HCT116 (cell line): ENCODE measurements around the gene POLD2. TPM values are rescaled to one million over a fixed set of nuclear protein-coding genes. Genes with fewer than 3 reads are reported as not detected.

Experiments used
- ATAC-seq: fragments of 200-7000 bp; cut with Tn5 transposase; 2 replicates; pipeline ENCODE4 v1.9.1; 2020; ENCODE audit warnings: mild to moderate bottlenecking, moderate library complexity
- BruUV-seq: library from RNA; stranded (reverse); fragments of 400-500 nt; replicated peaks from 2 replicates; lab custom pipeline; 2021; lab: Mats Ljungman, UMichigan
- CTCF ChIA-PET: fragments of 300-600 bp; sonication (Branson Sonifier 250); formaldehyde crosslinking; loops from one replicate; lab custom pipeline; 2021; ENCODE audit warnings: antibody characterized with exemption; lab: Charles Lee
- POLR2A ChIA-PET: fragments of 300-600, 350-600 bp; sonication (Branson Sonifier 250); formaldehyde crosslinking; loops from one replicate; lab custom pipeline; 2021; ENCODE audit warnings: antibody characterized with exemption; lab: Charles Lee
- RAD21 ChIA-PET, 2 experiments: fragments of 300-600 bp; sonication (Branson Sonifier 250); formaldehyde crosslinking; loops; one replicate each; lab custom pipeline; 2023; ENCODE audit warnings: low total read pairs in 2 of 2; ENCODE audit not compliant: uncharacterized antibody in 2 of 2, unreplicated experiment in 2 of 2, low non-redundant PET in 1 of 2; lab: Charles Lee
- DNase-seq: peaks from one replicate; pipeline ENCODE4 v3.0.0-alpha.2; 2010; ENCODE audit warnings: low read depth, low spot score
- H2AFZ ChIP-seq: fragments of 200-600 bp; shearing (Covaris generic), sonication (generic); 2 replicates; pipeline ENCODE4 v1.6.1; 2017; ENCODE audit warnings: low read depth, mixed run types, mixed read lengths, antibody characterized with exemption, low read length; ENCODE audit not compliant: poor library complexity, severe bottlenecking
- H3K27ac ChIP-seq: 2 replicates; pipeline ENCODE4 v1.5.1; 2012; ENCODE audit warnings: low read depth, low read length
- H3K27me3 ChIP-seq: fragments of 200-600 bp; sonication (generic); 2 replicates; pipeline ENCODE4 v1.6.1; 2016; ENCODE audit warnings: mixed run types, low read length, mixed read lengths; ENCODE audit not compliant: insufficient read depth
- H3K36me3 ChIP-seq, 2 experiments: fragments of 200-500 bp in 1 of 2; fragments of 200-600 bp in 1 of 2; sonication (Bioruptor generic) in 1 of 2; sonication (generic) in 1 of 2; 2 replicates each; pipeline versions ENCODE4 v1.5.1 to v1.6.1; 2014 to 2016; ENCODE audit warnings: low read length in 2 of 2, inconsistent platforms in 1 of 2, mixed read lengths in 1 of 2, mixed run types in 1 of 2; ENCODE audit not compliant: insufficient read depth in 2 of 2, control insufficient read depth in 1 of 2
- H3K4me1 ChIP-seq, 2 experiments: fragments of 200-600 bp in 1 of 2; sonication (generic) in 1 of 2; 2 replicates each; pipeline versions ENCODE4 v1.5.1 to v1.6.1; 2012 to 2017; ENCODE audit warnings: low read length in 2 of 2, inconsistent platforms in 1 of 2, mild to moderate bottlenecking in 1 of 2, mixed read lengths in 1 of 2, mixed run types in 1 of 2, moderate library complexity in 1 of 2; ENCODE audit not compliant: insufficient read depth in 2 of 2, control insufficient read depth in 1 of 2
- H3K4me2 ChIP-seq: fragments of 200-600 bp; sonication (generic); 2 replicates; pipeline ENCODE4 v1.6.1; 2017; ENCODE audit warnings: mixed run types, low read length, mixed read lengths
- H3K4me3 ChIP-seq, 2 experiments: fragments of 200-600 bp in 1 of 2; sonication (generic) in 1 of 2; replicated peaks in 1 of 2; 2 replicates each; pipeline ENCODE4 v1.5.1; 2011 to 2016; ENCODE audit warnings: low read length in 2 of 2, control low read depth in 1 of 2, low read depth in 1 of 2, mild to moderate bottlenecking in 1 of 2, mixed read lengths in 1 of 2, mixed run types in 1 of 2
- H3K79me2 ChIP-seq: fragments of 200-600 bp; sonication (generic); 2 replicates; pipeline ENCODE4 v1.6.1; 2017; ENCODE audit warnings: mild to moderate bottlenecking, mixed run types, low read length, moderate library complexity, mixed read lengths; ENCODE audit not compliant: insufficient read depth
- H3K9ac ChIP-seq: fragments of 200-600 bp; sonication (generic); 2 replicates; pipeline ENCODE4 v1.6.1; 2016; ENCODE audit warnings: low read length, mixed read lengths
- H3K9me2 ChIP-seq: fragments of 200-600 bp; sonication (generic), shearing (Covaris generic); 2 replicates; pipeline ENCODE4 v1.6.1; 2017; ENCODE audit warnings: mixed run types, mild to moderate bottlenecking, moderate library complexity; ENCODE audit not compliant: insufficient read depth
- H3K9me3 ChIP-seq, 2 experiments: fragments of 200-500 bp in 1 of 2; fragments of 200-600 bp in 1 of 2; sonication (Bioruptor generic) in 1 of 2; sonication (generic) in 1 of 2; 2 replicates each; pipeline ENCODE4 v1.6.1; 2014 to 2017; ENCODE audit warnings: low read length in 2 of 2, mixed read lengths in 2 of 2, inconsistent platforms in 1 of 2, low read depth in 1 of 2, mild to moderate bottlenecking in 1 of 2, mixed run types in 1 of 2, moderate library complexity in 1 of 2; ENCODE audit not compliant: control insufficient read depth in 1 of 2, insufficient read depth in 1 of 2
- H4K20me1 ChIP-seq: fragments of 200-600 bp; sonication (generic), shearing (Covaris generic); 2 replicates; pipeline ENCODE4 v1.6.1; 2017; ENCODE audit warnings: mixed run types, mild to moderate bottlenecking, moderate library complexity; ENCODE audit not compliant: insufficient read depth
- CTCF ChIP-seq, 3 experiments: fragments of 200-600 bp in 1 of 3; sonication (generic) in 1 of 3; IDR thresholded peaks in 2 of 3; conservative IDR thresholded peaks in 1 of 3; 2 replicates each; pipeline ENCODE4 v1.5.1; 2012 to 2017; ENCODE audit warnings: low read depth in 2 of 3, low read length in 2 of 3, antibody characterized with exemption in 1 of 3, borderline replicate concordance in 1 of 3, control low read depth in 1 of 3, mild to moderate bottlenecking in 1 of 3, mixed read lengths in 1 of 3, mixed run types in 1 of 3, moderate library complexity in 1 of 3; ENCODE audit not compliant: insufficient read depth in 1 of 3
- EGR1 ChIP-seq: IDR thresholded peaks from 2 replicates; pipeline ENCODE4 v1.6.1; 2012; ENCODE audit warnings: low read depth
- EZH2 ChIP-seq: fragments of 200-600 bp; sonication (generic); IDR thresholded peaks from 2 replicates; pipeline ENCODE4 v1.6.1; 2017; ENCODE audit warnings: antibody characterized with exemption, mixed run types
- FOSL1 ChIP-seq: IDR thresholded peaks from 2 replicates; pipeline ENCODE4 v1.6.1; 2012; ENCODE audit warnings: low read depth
- MAX ChIP-seq: IDR thresholded peaks from 2 replicates; pipeline ENCODE4 v1.6.1; 2012
- POLR2A ChIP-seq: IDR thresholded peaks from 2 replicates; pipeline ENCODE4 v1.7.0; 2011; ENCODE audit warnings: borderline replicate concordance; ENCODE audit not compliant: insufficient read depth, insufficient read length; ENCODE audit errors: extremely low read depth
- TCF7L2 ChIP-seq: IDR thresholded peaks from 2 replicates; pipeline ENCODE4 v1.7.0; 2011; ENCODE audit warnings: borderline replicate concordance, inconsistent platforms; ENCODE audit not compliant: insufficient read depth, insufficient read length; ENCODE audit errors: extremely low read depth
- ZBTB33 ChIP-seq: IDR thresholded peaks from 2 replicates; pipeline ENCODE4 v1.6.1; 2011; ENCODE audit warnings: mild to moderate bottlenecking, low read length, moderate library complexity; ENCODE audit not compliant: insufficient replicate concordance; ENCODE audit errors: extremely low read depth
- ZNF274 ChIP-seq: fragments of 200-500 bp; sonication (Bioruptor generic); IDR thresholded peaks from 2 replicates; pipeline ENCODE4 v1.6.1; 2014; ENCODE audit warnings: mild to moderate bottlenecking, low read depth, low read length, inconsistent platforms
- intact Hi-C: fragments of 100-400 bp; cut with micrococcal nuclease; formaldehyde crosslinking; loops from 2 replicates; pipeline ENCODE4 v1.10.0; 2022
- total RNA-seq: library from RNA; stranded (reverse); gene quantifications from one replicate; pipeline ENCODE4 v1.2.1, GENCODE V29; 2021; ENCODE audit not compliant: unreplicated experiment

POLD2 gene
- total RNA-seq, 1 experiment from 2014 or later: 237 TPM

GRCh38 chr7:44096326-44096881 lies 26.9 kb downstream of the POLD2 start:
- H4K20me1 ChIP-seq: no peaks in the 10 kb centered on the region
- TF ChIP-seq EZH2 (no peak), FOSL1 (no peak), EGR1 (no peak), MAX (no peak), ZNF274 (no peak), CTCF (IDR thresholded peaks at IDR 0.05 in 2 of 3, conservative IDR thresholded peaks at IDR 0.05 in 1 of 3; ENCODE audit: borderline replicate concordance in 1 of 3, insufficient read depth in 1 of 3, low read depth in 2 of 3, low read length in 2 of 3) (no peak), TCF7L2 (no peak), POLR2A (no peak), ZBTB33 (no peak)
- H3K4me1 ChIP-seq: no peaks in the 10 kb centered on the region
- H3K9me2 ChIP-seq: no peaks in the 10 kb centered on the region
- ChIA-PET RAD21 (no interaction called here), CTCF (no interaction called here), POLR2A (no interaction called here)
- no peak overlapping the region for H3K4me2 ChIP-seq
- no peak overlapping the region for H3K9ac ChIP-seq
- no peak overlapping the region for H2AFZ ChIP-seq
- H3K27ac ChIP-seq: no peak overlapping the region
- BruUV-seq: no TSS peak
- H3K4me3 ChIP-seq: no peak overlapping the region
- H3K36me3 ChIP-seq: no peaks in the 10 kb centered on the region
- ATAC-seq: no peak
- H3K27me3 ChIP-seq: no peaks in the 10 kb centered on the region
- no peaks in the 10 kb centered on the region for H3K9me3 ChIP-seq
- intact Hi-C loops: no loop called here
- no peaks in the 10 kb centered on the region for H3K79me2 ChIP-seq
- no peak for DNase-seq
